Dedifferentiated amniotic fluid mesenchymal stem cell (primary cell): ENCODE results near the gene KAT2B.

Experiments used
- DNase-seq: peaks from one replicate; pipeline ENCODE4 v3.0.0-alpha.2; 2016; ENCODE audit errors: extremely low spot score

The KAT2B gene

DNA sequence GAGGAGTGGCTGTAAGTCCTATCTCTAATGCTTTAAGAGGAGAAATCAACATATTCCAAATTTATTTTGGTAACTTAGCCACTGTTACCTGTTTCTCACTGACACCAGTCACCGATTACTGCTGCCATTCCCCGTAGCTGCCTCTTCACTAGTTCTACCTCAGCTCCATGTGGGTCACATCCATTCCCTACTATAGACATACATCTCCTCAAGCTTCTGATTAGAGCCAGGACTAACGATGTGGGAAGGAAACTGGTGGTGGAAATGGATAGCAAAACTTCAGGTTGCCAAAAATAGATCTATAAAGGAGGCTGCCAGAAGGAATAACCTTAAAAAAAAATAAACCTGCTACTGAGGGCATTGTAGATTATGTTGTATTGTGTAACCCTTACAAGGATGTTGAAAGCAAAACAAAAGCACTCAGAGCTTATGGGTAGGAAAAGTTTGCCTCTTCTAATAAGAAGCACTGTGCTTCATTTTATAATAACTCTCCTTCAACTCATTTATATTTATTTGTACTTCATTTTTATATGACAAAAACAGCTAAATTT, 56.0 kb downstream of the KAT2B start:
- DNase-seq, result no peak

DNA sequence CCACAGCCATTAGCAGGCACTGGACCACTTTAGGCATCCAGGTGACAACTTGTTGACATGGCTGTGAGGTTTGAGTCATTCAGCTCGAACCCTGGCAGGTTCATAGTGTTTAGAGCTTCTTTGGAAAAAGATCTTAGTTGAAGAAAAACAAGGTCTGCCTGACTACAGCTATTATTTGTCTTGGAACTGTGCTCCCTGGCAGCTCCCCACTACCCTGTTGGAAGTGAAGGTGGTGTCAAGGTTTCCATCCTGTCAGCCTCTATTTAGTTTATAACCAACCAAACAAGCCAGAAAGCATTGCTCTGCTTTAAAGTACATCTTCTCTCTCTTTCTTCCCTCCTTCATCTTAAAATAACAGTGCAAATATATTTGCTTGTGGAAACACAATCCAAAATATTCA, 56.8 kb downstream of the KAT2B start:
- no peak for DNase-seq

DNA sequence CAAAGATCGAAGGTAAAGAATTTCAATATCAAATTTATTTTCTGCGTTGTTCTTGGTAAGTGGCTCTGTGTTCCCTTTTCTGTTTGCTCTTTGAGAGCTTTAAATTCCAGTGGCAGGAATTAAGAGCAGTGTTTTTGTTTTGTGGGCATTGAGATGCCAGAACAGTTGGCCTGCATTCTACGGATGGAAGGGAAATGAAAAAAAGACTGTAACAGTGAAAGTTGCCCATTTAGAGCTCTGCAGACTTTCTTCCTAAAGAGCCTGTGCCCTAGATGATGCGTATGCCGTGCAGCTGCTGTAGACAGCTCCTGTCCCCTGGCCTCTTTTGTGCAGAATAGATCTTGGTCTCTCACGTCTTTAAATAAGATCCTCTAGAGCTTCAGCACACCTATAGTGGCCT, 58.8 kb downstream of the KAT2B start:
- no peak for DNase-seq

DNA sequence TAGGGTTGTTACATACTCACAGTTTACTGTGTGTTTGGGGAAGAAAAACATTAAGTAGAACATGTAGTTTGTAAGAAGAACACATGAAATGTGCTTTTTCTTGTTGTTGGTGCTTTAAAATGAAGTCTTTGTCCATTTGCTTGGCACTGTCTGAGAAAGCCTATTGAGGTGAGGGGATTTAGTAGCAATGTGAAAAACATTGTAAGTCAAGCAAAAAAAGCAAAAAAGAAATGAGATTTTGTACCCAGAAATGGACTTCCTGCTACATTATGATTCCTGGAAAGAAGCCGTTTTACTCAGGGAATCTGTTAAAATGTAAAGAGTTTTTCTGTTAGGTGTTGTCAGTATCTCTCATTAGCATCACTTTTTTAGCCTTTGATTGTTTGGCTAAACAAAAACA, 59.9 kb downstream of the KAT2B start:
- DNase-seq, result no peak

DNA sequence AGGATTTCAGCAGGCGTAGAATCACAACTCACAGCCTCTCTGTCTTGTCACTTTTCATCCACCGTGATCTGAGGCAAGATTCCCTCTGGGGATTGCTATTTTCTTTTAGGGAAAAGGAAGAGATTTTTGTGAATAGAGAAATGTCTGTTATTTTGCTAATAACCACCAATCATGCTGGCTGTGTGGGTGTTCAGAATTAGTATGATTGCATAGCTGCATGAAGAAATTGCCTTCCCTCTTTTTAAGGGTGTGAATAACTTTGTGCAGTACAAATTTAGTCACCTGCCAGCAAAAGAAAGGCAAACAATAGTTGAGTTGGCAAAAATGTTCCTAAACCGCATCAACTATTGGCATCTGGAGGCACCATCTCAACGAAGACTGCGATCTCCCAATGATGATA, 60.8 kb downstream of the KAT2B start:
- no peak for DNase-seq

DNA sequence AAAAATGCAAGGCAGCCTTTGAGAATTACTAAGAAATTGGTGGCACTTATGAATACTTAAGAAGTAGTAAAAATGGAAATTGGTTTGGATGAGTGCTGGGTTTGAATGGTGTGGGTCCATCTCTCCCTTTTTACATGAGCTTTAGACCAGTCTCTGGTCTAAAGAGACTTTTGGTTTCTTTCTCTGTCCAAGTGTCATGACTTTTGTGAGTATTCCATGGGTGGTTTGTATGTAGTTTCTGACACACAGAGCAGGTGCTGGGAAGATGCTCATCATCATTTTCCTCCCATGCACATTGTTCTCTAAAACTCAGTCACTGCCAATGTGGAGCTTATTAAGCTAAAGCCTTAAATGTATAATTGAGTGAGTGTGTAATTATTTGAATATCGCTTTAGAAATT, 63.5 kb downstream of the KAT2B start:
- DNase-seq, result no peak

DNA sequence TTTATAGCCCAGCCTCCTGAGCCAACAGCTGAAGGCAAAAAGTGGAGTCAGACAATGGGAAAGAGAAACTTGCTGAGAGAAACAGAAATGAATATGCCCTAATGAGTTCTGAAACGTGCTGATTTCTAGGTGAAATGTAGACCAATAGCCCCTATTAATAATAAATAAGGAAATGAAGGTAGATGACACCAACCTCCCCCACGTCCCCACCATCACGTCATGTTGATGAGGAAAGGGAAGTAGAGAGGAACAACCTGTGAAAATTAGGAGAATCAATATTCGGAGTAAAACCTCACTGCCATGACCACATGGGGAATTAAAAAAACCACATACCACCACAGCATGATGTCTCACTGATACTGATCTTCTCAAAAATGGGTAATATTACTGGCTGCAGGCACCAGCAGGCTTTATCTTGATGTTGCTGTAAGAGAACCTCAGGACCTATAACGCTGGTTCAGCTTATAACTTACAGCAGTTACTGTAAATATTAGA, 64.0 kb downstream of the KAT2B start:
- DNase-seq, result no peak

DNA sequence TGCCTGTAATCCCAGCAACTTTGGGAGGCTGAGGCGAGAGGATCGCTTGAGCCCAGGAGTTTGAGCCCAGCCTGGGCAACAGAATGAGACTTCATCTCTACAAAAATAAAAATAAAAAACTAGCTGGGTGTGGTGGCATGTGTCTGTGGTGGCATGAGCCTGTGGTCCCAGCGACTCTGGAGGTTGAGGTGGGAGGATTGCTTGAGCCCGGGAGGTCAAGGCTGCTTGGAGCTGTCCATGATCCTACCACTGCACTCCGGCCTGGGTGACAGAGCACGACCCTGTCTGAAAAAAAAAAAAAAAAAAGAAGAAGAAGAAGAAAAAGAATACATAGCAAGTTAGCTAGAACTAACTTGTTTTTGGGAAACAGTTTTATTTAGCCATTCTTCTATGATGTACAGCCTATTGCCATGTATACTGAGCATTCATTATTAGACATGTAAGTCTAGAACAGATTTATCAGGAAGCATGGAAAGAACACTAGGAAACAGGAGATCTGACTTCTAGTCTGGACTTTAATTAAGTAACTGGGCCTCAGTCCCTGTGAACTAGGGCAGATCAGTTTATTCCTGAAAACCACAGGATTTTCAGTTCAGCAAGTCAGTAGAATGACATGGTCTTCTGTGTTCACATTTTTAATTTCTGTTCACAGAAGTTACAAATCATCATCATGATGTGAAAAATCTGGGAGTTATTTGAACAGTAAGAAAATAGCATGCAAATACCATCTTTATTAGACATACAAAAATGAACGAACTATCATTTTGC, 65.5 kb downstream of the KAT2B start:
- DNase-seq, result no peak

DNA sequence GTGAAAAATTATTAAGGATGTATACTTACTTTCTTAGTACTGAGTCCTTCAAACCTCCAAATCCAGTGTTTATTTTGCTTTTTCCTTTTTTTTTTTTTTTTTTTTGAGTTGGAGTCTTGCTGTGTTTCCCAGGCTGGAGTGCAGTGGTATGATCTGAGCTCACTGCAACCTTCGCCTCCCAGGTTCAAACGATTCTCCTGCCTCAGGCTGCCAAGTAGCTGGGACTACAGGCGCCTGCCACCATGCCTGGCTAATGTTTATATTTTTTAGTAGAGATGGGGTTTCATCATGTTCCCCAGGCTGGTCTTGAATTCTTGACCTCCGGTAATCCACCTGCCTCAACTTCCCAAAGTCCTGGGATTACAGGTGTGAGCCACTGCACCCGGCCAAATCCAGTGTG, 67.5 kb downstream of the KAT2B start:
- DNase-seq, result no peak

DNA sequence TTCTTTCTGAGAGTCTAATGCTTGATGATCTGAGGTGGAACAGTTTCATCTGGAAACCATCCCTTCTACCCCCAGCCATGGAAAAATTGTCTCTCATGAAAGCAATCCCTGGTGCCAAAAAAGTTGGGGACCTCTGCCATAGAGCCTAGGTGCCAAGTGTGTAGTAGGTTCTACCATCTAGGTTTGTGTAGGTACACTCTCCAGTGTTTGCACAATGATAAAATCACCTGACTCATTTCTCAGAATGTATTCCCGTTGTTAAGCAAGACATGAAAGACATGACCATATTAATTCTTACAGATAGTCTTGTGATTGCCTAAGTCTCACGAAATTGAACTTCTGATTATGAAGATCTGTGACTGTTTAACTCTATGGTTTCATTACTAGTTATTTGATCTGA, 68.6 kb downstream of the KAT2B start:
- DNase-seq, result no peak

DNA sequence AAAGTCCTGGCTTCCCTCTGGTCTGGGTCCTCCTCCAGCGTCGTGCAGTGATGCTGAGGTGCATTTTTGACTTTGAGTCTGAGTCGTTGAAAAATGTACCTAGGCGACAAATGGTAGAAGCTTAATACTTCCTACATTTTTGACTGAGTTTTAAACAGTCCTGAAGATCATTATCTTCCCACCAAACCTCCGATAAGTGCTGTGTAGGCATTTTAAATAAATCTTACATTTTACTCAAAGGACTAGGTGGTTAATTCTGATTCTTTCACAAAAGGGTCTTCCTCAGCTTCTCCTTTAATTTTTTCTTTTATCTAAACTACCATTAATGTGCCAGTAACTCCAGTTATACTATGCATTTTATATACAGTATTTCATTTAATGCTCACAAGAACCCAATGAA, 70.6 kb downstream of the KAT2B start:
- DNase-seq, result no peak

DNA sequence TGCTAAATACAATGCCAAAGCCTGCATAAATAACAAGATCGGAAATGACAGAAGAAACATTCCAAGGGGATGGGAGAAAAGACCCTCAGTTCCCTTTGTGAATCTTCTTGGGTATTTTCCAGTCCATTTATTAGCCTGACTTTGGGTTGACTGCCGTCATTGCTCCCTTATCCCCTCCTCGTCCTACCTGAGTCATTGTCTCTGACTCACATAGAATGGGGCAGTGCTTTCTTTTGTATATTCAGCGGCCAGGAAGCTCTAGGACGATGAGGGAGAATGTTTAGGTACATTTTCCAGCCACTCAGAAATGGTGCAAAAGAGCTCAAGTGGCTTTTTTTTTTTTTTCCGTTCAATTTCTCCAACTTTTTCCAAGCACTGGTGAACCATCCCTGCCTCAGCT, 71.6 kb downstream of the KAT2B start:
- no peak for DNase-seq

DNA sequence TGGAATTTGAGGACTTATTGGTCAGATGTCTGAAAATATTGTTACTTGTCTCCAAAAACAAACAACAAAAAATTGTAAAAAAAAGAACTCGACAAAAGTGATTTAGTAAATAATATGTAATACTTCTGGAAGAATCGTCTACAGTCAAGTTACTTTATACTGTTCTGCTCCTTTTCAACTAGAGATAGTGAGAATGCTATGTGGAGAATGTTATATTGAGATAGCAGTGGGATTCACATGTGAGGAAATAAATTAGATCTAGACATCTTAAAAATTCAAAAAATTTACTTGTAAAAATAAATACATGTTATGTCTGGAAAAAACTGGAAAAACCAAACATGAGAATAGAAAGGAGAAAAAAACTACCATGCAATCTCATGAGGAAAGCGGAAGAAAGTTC, 80.8 kb downstream of the KAT2B start:
- DNase-seq, result no peak

DNA sequence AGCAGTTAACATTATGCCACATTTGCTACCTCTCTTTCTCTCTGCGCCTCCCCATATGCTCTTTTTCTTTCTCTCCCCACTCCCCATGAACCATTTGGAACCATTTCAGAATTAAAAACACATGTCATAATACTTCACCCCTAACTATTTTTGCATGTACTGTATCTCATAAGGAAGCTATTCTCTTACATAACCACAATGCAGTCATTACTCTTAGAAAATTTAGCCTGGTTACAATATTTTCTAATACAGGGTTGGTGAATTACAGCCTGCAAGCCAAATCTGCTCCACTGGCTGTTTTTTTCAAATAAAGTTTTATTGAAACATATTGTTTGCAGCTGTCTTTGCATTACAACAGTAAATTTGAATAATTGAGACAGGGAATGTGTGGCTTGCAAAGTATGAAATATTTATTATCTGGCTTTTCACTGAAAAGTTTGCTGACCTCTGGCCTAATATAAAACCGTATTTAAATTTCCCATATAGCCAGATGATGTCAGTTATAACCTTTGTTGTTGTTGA, 82.9 kb downstream of the KAT2B start:
- DNase-seq, result no peak

DNA sequence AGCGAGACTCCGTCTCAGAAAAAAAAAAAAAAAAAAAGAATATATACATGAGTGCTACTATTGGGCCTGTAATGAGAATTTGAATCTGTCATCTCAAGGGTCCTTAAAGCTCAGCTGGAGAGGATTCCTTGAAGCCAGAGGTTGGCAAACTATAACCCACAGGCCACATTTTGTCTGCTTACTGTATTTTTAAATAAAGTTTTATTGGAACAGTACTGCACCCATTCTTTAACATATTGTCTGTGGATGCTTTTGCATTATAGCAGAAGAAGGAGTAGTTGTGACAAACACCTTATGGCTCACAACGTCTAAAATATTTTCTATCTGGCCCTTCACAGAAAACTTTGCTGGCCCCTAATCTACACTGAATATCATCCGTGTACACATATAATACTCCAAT, 85.0 kb downstream of the KAT2B start:
- no peak for DNase-seq

DNA sequence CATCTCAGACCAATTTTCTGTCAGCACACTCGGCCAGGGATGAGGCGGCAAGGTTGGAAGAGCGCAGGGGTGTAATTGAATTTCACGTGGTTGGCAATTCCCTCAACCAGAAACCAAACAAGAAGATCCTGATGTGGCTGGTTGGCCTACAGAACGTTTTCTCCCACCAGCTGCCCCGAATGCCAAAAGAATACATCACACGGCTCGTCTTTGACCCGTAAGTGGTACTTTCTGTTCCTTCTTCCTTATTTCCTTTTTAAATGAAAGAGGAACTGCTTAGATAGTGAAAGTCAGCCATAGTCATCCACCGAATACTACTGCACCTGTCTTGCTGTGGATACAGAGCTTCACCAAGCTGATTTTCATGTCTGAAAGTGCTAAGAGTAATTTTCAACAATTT, 85.7 kb downstream of the KAT2B start:
- no peak for DNase-seq

DNA sequence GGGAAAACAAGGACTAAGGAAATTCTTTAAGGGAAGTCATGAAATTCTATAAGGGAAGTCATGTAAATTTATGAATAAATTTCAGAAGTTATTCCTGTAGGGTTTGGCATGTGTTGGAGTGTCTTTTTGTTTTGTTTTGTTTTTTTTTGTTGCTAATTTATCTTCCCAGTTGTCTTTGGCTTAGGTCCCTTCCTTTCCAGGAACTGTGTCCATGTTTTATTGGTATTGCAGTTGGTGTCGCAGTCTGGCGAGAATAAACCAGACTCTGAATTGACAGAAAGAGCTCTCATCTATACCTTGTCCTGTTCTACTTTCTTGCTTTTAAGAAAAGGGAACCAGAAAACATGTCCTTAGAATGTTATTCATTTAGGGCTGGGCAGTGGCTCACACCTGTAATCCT, 88.1 kb downstream of the KAT2B start:
- DNase-seq, result no peak

DNA sequence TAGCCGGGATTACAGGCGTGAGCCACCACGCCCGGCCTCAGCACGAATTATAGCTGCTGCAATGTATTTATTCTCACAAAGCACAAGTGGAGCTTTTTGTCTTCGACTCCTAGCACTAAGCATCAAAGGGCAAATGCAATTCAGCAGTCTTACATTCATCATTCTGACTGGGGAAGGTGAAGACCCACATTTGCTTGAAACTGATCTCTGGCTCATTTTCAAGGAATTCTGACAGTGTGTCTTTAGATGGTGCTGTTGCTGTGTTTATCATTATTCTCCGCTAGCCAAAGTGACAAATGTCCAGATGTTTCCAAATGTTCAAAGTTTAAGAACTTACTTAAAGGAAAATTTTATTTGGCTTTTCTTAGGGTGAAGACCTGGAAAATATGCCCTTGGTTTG, 89.9 kb downstream of the KAT2B start:
- DNase-seq, result no peak

DNA sequence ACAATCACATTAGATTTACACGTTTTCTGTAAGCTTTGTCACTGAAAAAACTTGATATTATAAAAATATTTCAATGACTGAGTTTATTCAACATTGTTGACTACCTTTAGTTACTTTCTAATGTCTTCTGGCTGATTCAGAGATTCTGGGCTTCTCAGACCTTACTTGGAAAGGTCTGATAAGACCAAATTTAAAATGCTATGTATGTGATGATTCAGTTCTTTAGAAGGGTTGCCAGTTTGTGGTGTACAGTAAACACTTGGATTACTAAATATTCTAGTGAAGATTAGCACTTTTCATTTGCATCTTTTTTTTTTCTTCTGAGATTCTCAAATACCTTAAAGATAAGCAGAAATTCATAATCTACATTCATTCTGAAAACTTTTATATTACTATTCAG, 96.0 kb downstream of the KAT2B start:
- no peak for DNase-seq

DNA sequence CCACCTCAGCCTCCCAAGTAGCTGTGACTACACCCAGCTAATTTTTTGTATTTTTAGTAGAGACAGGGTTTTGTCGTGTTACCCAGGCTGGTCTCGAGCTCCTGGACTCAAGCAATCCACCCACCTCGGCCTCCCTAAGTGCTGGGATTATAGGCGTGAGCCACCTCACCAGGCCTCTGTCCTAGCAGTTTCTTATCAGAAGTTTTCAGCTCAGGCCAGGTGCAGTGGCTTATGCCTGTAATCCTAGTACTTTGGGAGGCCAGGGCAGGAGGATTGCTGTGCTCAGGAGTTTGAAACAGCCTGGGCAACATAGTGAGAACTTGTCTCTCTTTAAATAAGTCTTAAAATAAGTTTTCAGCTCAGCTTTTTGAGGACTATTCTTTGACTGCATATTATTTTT, 97.4 kb downstream of the KAT2B start:
- DNase-seq, result no peak

DNA sequence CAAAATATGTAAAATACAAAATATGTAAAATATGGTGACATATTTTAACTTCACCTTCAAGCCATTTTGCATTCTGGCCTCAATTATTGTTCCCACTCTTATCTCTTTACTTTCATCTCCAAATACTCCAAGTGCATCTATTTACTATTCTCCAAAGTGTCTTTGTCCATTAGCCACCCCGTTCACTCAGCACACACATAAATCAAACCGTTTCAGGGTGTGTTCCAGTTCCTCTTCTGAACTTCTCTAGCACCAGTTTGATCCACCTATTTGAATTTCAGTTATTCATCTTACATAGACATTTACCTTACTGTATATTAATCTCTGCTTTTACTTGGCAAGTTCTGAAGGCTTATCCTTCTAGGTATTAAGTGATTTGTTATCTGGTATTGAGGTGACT, 100.6 kb downstream of the KAT2B start:
- DNase-seq, result no peak

DNA sequence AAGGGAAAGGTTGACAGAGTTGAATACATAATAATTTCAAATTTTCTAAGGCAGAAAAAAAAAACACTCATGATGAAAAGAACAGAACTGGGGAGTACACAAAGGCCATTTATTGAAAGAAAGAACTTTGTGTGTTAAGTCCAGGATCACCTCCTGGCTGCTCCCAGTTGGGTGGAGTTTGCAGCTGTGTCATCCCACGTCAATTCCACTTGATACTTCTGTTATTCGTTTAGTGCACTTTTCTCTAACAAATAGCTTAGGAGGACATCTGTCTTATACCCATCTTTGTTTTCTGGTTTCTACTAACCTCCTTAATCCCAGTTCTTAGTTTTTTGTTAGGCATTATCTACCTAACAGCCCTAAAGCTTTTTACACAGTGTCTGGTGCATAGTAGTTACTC, 101.1 kb downstream of the KAT2B start:
- DNase-seq, result no peak

DNA sequence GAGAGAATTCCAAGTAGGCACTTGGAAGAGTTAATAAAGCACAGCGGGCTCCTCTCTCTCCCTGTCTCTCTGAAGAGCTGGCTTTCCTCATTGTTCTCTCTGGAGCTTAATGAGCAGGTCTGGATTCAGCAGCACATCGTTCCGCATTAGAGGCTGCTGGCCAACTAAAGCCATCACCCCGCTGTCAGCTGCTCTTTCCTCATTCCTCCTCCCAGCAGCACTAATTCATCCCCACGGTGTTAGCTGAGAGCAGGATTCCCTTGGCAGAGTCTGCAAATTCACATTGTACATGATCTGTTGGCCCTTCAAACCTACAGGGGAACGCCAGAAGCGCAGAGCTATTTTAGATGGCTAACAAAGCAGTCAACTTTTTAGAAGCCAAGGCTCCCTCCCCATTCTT, 101.6 kb downstream of the KAT2B start:
- DNase-seq, result no peak

DNA sequence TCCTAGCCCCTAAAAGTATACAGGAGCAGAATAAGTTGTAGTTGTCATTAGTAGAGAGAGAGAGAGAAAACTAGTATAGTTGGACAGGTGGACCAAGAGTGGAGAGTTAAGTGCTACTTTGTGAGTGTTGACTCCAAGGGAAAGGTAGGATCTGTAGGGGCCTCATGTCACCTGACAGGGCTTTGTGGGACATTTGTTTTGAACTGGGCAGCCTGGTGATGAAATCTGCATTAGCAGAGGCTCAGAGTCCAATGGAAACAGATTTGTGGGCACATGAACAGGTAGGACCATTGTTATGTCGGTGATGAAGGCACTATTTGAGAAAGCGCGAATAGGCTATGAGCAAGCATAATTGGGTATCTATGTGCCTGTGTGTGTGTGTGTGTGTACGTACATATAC, 102.3 kb downstream of the KAT2B start:
- no peak for DNase-seq
